Activated CD8-positive, alpha-beta memory T cell treated with anti-CD3 and anti-CD28 coated beads for 24 hours (primary cell): ENCODE data around the gene BBOF1.
A peak's percentile ranks its signal among the peaks of the same experiment; 100 is the strongest.
"Not testable (repeated sequence)": the region's sequence is repeated elsewhere in the genome, so short reads cannot be mapped to it uniquely, and the experiment has no call there.

Experiments used
- DNase-seq: peaks from one replicate; pipeline ENCODE4 v3.0.0-alpha.2; 2020

BBOF1 gene, protein sequence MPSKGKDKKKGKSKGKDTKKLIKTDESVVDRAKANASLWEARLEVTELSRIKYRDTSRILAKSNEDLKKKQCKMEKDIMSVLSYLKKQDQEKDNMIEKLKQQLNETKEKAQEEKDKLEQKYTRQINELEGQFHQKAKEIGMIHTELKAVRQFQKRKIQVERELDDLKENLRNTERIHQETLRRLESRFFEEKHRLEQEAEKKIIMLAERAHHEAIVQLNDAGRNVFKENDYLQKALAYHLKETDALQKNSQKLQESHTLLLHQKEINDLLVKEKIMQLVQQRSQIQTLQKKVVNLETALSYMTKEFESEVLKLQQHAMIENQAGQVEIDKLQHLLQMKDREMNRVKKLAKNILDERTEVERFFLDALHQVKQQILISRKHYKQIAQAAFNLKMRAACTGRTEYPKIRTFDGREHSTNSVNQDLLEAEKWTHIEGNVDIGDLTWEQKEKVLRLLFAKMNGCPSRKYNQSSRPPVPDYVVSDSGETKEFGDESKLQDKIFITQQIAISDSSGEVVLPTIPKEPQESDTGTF

DNA sequence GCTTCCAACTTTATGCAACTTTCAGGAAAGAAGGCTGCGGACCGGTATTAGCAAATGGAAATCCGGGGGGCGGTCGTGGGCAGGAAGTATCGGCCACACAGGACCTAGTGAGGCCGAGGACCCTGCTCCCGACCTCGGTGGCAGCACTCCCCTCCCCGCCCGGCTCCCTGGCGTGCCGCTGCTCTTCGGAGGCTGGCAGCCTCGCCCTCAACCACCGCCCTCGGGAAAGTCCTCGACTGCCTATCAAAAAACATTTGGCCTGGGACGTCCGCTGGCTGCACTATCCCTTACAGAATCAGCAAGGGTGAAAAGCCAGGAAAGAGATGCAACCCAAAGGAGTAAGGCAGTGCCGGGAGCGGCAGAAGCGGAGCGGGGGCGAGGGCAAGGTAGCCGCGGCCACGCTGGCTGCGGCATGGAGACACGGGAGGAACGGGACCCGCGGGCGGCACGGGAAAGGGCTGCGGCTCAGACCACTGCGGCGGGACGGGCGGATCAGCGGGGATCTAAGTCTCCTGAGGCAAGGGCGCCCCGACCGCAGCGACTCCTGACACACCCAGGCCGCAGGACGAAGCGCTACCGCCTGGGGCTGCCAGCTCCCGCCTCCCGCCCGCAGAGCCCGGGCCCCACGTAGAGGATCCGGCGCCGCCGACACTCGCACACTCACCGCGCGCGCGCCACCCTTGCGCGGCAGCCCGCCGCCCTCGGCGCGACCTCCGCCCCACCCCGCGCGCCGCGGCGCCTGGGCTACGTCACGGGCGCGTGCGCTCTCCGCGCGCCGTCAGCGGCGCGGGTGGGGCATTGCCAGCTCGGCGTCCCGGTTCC, at the start of gene BBOF1, which contains the start of gene ENTPD5:
Gene BBOF1 (plus strand): TSS at position 764 of the 822 bp plus-strand sequence. CDS start 130 bp downstream, outside the sequence.
Gene ENTPD5 (minus strand): TSS at position 703 of the 822 bp plus-strand sequence. CDS start 31,186 bp downstream, outside the sequence.
- DNase-seq, result peak; percentile 90

DNA sequence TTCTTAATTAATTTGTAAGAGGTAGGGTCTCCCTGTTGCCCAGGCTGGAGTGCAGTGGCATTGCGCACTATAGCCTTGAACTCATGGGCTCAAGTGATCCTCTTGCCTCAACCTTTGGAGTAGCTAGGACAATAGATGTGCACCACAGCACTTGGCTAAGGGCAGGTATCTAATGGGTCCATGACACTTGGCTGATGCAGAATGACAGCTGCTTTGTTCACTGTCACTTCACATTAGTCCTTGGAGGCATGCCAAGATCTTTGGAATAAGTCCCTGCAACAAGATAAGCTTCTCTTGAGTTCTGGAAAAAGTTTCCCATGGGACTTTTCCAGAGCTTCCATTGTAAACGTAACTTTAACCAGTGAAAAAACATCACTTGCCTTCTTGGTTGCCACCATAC, 45.7 kb upstream of the BBOF1 start:
- DNase-seq, result no peak

DNA sequence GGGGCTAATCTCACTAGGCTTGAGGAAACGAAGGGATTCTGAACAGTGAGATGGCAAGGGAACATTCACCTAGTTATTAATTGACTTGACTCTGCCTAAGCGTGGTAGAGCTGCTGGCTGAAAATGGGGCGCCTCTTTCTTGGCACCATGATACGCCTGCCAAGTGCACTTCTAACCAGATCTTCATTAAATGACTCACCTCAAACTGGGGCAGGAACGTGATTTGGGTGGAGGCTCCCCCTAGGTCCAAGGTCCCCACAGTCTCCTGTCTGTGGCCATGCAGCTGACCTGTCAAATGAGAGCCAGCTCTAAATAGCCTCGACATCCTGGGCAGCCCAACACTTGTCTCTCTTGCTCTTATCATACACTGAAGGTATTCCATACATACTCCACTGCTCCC, 43.0 kb upstream of the BBOF1 start:
- no peak for DNase-seq

DNA sequence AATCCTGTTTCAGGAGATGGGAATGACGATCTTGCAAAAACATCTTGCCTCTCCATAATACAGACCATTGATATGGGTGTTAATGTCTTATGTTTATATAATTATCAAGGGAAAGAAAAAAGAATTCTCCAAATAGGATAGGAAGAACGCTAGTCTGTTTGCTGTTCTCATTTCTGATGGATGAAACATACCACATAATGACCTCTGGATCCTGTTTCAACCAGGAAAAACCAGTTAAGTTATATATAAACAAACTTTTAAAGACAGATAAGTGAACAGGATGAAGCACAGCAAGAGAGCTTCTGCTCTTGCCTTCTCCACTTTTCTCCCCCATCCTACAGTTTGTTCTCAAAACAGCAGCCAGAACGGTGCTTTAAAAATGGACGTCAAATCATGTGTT, 41.3 kb upstream of the BBOF1 start:
- DNase-seq, result no peak

DNA sequence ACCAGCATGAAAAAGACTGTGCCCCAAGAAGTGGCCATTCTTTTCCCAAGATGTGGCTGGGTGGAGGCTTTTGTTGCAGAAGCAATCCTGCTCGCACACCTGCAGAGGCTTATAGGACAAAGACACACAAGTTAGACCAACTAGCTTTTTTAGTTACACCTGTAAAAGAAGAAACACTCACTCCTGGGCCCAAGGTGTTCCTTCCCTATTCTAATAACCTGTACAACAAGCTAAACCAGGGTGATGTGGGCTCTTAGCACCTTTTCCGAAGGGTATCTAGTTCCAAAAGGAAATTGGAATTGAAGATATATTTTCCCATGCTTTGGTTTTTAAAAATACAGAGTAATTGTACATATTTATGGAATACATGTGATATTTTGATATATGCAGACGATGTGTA, 31.1 kb upstream of the BBOF1 start:
- DNase-seq, result no peak

DNA sequence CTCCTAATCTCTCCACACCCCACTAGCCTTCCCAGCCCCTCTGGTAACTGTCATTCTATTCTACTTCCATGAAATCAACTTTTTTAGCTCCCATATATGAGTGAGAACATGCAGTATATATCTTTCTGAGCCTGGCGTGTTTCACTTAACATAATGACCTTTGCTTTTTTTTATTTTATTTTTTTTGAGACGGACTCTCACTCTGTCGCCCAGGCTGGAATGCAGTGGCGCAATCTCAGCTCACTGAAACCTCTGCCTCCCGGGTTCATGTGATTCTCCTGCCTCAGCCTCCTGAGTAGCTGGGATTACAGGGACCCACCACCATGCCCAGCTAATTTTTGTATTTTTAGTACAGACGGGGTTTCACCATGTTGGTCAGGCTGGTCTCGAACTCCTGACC, 30.5 kb upstream of the BBOF1 start:
- not testable (repeated sequence) for DNase-seq

DNA sequence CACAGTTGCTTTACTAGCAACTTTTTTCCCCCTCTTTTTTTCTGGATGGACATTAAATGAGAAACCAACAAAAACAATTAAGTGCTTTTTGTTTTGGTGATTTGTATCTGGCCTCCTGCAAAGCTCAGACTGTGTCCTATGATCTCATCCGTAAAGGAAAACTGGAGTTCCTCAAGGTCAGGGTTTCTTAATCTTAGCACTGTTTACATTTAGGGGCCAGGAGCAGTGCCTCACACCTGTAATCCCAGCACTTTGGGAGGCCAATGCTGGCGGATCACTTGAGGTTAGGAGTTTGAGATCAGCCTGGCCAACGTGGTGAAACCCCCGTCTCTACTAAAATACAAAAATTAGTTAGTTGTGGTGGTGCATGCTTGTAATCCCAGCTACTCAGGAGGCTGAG, 28.1 kb upstream of the BBOF1 start:
- no peak for DNase-seq

DNA sequence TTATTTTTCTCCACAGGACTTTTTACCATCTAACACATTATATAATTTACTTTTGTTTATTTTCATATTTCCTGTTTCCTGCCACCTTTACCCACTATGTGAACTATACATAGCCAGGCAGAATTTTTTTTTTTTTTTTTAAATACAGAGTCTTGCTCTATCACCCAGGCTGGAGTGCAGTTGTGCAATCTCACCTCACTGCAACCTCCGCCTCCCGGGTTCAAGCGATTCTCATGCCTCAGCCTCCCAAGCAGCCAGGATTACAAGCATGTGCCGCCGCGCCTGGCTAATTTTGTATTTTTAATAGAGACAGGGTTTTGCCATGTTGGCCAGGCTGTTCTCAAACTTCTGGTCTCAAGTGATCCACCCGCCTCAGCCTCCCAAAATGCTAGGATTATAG, 24.2 kb upstream of the BBOF1 start:
- not testable (repeated sequence) for DNase-seq

DNA sequence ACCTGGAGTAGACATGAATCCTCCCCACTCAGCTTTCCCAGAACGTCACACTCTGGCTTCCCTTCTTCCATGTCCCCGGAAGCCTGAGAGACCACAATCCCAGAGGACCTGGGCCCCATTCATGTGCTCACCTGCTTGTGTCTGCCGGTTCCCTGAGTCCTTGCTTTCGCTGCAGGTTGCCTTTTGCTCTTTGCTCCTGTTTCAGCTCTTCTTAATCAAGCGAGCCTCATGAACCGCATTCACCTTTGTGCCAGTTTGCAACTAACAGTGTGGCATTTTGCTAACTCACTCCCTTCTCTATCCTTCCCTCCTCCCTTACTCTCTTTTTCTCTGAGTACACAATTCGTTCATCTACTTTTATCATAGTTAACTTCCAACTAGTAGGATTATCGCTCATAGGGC, 23.2 kb upstream of the BBOF1 start:
- no peak for DNase-seq

DNA sequence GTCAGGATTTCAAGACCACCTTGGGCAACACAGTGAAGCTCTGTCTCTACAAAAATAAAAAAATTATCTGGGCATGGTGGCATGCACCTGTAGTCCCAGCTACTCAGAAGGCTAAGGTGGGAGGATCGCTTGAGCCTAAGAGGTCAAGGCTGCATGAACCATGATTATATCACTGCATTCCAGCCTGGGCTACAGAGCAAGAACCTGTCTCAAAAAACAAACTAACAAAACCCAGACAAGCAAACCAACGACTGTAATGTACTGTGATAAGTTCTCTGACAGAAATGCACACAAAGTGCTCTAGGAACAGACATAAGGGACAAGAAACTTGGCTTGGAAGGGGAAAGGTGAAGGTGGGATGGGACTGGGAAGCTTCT, 22.4 kb upstream of the BBOF1 start:
- no peak for DNase-seq

DNA sequence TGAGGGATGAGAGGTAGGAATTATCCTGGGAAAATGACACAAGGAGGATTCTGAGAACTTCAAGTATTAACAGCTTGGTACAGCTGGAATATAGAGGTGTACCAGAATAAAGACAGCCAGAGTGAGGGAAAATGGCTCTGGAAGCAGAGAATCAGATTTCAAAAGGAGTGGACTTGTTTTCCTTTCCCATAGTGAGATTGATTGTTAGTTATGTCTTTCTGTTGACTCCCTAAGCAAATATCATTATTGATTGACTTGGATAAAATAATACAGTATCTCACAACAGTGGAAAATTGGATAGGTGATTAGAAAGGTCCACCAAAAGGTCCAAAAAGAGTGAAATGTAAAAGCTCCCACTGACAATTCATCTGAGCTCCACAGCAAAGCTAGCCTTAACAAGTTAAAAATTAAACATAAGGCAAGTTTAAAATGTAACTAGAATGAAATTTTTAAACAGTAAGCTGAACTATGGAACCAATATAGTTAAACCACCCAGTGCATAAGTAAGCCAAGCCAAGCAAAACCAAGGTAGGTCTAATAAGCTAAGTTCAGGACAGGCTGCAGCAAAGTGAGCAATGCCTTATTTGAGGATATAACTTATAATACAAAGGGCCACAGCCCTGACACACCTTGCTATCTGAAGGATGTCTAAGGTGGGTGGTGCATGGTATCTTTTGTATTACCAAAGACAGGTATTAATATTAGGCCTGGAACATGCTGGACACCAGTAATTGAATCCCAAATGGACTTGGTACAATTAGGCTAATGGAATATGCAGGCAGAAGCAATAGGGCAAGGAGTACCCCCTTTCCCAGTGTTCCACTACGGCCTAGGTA, 21.8 kb upstream of the BBOF1 start:
- DNase-seq, result no peak

DNA sequence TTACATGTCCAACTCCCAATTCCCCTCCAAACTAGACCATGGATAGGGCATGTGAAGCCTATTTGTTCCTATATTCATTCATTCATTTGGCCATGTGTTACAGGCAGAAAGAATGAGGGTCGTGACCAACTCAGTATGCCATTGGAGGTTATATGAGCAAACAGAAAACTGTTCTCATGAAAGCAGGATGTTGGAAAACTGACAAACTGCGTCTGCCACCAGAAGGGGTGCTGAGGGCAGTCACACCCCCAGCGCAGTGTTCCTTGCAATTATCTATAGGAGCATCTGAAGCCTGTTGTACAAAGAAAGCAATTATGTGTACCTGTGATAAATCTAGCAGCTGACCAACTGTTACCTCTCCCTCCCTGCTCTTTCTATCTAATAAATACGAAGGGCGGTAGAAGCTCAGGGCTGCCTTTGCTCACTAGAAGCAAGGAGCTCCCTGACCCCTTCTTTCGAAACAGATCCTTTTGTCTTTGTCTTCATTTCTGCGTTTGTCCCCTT, 21.2 kb upstream of the BBOF1 start:
- DNase-seq, result no peak

DNA sequence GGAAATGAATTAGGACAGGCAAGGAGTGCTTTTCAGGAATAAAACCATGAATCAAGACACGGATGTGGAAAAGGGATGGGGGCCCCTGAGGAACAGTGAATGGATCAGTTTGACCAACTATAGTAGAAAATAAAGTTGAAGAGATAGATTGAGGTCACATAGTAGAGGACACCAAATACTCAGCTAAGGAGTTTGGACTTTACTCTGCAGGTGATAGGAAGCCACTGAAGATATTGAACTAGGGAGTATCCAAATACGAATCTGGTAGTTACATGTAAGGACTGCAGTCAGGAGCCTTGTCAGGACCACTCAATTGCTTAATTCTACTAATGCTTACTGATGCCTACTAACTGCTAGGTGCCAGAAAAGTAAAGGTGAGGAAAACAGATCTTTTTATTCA, 20.4 kb upstream of the BBOF1 start:
- DNase-seq, result no peak

DNA sequence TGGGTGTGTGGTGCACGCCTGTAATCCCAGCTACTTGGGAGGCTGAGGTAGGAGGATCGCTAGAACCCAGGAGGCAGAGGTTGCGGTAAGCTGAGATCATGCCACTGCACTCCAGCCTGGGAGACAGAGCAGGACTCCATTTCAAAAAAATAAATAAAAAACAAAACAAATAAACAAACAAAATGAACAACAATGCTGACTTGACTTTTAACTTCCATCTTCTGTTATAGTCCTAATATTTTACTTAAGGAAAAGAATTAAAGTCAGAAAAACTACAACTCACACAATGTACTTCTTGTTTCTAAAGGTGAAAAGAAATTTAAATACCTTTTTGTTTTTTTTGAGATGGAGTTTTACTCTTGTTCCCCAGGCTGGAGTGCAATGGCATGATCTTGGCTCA, 13.5 kb upstream of the BBOF1 start:
- not testable (repeated sequence) for DNase-seq

DNA sequence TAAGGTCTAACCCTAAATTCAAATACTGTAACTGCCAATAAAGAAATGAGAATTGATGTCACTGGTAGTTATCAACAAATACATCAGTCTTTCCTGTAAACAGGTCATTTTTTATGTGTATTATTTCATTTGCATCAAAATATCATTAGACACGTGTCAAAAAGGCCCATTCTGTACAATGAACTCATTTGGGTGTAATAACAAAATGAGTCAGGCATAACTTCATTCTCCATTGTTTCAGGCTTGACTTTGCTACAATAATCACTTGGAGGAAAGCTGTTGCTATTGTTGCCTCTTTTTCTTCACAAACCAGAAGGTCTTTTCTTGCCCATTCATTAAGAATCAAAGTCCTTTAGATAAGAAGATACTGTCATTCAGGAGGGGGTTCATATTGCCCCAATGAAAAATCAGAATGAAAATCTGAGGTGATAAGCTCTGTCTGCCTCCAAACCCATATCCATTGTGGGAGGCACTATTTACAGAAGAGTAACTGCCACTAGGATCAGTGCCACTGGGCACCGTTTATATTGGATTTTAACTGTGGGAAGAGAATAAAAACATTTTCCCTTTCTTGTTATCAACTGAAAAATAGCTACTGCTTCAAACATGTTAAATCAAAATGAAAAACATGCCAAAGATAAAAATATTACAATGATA, 10.2 kb upstream of the BBOF1 start:
- no peak for DNase-seq

DNA sequence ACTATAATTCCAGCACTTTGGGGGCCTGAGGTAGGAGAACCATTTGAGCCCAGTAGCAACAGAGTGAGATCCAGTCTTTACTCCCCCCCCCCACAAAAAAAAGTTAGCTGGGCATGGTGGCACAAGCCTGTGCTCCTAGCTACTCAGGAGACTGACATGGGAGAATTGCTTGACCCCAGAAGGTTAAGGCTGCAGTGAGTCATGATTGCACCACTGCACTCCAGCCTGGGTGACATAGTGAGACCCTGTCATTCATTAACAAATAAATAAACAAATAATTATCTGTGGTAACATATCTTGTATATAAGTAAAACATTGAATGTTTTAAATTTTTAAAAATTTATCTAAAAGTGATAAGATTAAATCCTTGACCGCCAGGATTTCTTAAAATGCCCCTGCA, 4.8 kb upstream of the BBOF1 start:
- no peak for DNase-seq

DNA sequence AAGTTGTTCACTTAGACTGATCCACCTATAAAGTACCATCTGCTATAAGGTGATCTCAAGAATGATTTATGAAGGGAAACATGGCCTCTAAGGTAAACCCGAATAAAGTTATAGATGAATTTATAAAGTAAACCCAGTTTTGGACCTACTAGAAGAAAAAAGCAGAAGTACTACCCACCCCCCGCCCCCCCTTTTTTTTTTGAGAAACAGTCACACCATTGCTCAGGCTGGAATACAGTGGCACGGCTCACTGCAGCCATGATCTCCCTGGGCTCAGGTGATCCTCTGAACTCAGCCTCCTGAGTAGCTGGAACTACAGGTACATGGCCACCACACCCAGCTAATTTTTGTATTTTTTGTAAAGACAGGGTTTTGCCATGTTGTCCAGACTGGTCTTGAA, 4.0 kb upstream of the BBOF1 start:
- no peak for DNase-seq

DNA sequence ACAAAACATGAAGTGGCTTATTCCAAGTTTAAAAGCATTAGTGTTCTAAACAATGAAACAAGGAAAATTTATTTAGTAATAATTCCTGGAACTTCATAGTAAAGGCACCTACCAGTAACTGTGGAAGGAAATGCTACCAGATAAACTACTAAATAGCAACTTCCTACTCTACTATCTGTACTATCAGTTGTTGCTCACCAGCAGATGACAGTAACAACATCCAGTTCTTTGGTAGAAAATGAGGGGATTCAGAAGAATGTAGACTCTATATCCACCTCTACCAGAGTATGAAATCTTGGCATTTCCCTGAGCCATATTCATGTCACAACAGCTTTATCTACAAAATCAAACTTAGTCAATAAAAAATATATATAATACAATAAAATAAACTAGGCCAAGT, 3.2 kb upstream of the BBOF1 start:
- DNase-seq, result no peak

DNA sequence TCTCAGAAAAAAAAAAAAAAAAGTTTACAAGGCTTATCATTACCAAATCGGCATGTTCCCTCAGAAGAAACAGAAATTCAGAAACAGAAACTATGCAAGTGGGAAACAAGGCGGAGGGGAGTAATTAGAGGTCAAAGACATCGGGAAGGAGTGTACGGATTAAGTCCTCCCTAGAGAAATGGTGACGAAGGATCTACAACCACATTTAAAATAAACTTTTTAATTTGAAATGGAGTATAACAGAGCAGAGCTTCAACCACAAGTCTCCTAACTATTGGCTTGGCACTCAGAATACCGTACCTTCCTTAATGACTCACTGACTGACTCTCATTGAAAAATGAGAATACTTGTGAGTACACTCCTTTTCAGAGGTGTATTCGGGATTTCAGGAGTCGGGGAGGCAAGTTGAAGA, 969 bp upstream of the BBOF1 start:
- no peak for DNase-seq

DNA sequence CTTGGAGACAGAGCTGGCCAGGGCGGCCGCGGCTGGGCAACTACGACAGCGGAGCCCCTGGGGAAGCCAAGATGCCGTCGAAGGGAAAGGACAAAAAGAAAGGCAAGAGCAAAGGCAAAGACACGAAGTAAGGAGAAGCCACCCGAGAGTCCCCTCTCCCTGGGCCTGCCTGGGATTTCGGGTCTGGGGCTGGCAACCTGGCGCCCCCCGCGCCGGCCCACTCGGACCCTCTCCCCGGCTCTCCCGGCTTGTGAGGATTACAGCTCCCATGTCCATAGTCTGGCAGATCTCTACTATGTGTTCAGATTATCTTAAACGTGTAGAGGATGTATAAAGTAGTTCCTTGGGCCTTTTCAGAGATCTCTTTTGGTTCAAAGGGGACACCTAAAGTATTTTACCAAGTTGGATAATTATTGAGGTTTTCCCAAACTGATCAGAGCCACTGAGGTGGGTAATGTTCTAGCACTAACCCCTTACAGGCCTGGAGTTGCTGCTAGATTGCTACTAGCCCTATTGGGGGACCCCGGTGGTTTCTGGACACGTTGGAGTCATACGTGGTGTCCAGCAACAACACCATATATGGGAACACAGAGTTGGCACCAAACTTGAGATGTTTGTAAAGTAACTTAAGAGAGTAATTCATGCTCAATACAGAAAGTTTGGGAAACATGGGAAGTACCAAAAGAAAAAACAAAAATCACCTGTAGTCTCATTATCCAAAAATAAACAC, 424 bp downstream of the BBOF1 start:
- DNase-seq, result no peak

DNA sequence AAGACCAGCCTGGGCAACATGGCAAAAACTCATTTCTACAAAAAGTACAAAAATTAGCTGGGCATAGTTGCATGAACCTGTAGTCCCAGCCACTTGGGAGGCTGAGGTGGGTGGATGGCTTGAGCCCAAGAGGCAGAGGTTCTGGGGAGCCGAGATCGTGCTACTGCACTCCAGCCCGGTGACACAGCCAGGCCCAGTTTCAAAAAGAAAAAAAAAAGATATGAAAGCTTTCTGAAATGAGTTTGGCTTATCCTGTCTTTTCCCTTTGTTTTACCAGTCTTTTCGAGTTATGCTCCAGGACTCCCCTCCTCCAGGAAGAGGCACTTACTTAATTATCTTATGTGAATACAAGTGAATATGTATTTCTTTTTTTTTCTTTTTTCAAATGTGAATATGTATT, 3.2 kb downstream of the BBOF1 start:
- DNase-seq, result no peak
